OCI-LY7 (cell line): Measurements from ENCODE around the gene LGR5. TPM values are rescaled to one million over a fixed set of nuclear protein-coding genes. Genes with fewer than 3 reads are reported as not detected.

Experiments
- BruUV-seq: library from RNA; stranded (reverse); fragments of 400-500 nt; replicated peaks from 2 replicates; lab custom pipeline; 2021; lab: Mats Ljungman, UMichigan
- CTCF ChIA-PET: fragments of 300-600 bp; sonication (Branson Sonifier 250); formaldehyde crosslinking; loops from one replicate; lab custom pipeline; 2022; ENCODE audit warnings: antibody characterized with exemption; ENCODE audit not compliant: unreplicated experiment; lab: Charles Lee
- POLR2A ChIA-PET: fragments of 300-600 bp; sonication (Branson Sonifier 250); formaldehyde crosslinking; loops from one replicate; lab custom pipeline; 2022; ENCODE audit warnings: antibody characterized with exemption; lab: Charles Lee
- DNase-seq: peaks from one replicate; pipeline ENCODE4 v3.0.0-alpha.2; 2015; ENCODE audit warnings: low spot score
- H2AFZ ChIP-seq: fragments of 200-600 bp; sonication (generic), shearing (Covaris generic); 2 replicates; pipeline ENCODE4 v1.6.1; 2014; ENCODE audit warnings: mild to moderate bottlenecking, antibody characterized with exemption, low read length, moderate library complexity
- H3K27ac ChIP-seq: fragments of 200-600 bp; sonication (generic); 2 replicates; pipeline ENCODE4 v1.5.1; 2014; ENCODE audit warnings: mixed run types, low read depth, mild to moderate bottlenecking, moderate library complexity, low read length, inconsistent platforms; ENCODE audit not compliant: poor library complexity, severe bottlenecking
- H3K36me3 ChIP-seq: fragments of 200-600 bp; sonication (generic); 2 replicates; pipeline ENCODE4 v1.6.1; 2014; ENCODE audit warnings: mild to moderate bottlenecking, antibody characterized with exemption, low read length, moderate library complexity, mixed read lengths; ENCODE audit not compliant: insufficient read depth
- H3K4me1 ChIP-seq: fragments of 200-600 bp; sonication (generic); 2 replicates; pipeline ENCODE4 v1.5.1; 2014; ENCODE audit warnings: mild to moderate bottlenecking, low read length; ENCODE audit not compliant: insufficient read depth, poor library complexity, severe bottlenecking
- H3K4me2 ChIP-seq: fragments of 200-600 bp; sonication (generic); 2 replicates; pipeline ENCODE4 v1.6.1; 2014; ENCODE audit warnings: mild to moderate bottlenecking, low read length
- H3K4me3 ChIP-seq: fragments of 200-600 bp; sonication (generic); 2 replicates; pipeline ENCODE4 v1.5.1; 2014; ENCODE audit warnings: mild to moderate bottlenecking, low read depth, low read length; ENCODE audit not compliant: poor library complexity, severe bottlenecking
- H3K79me2 ChIP-seq: fragments of 200-600 bp; sonication (generic); 2 replicates; pipeline ENCODE4 v1.6.1; 2016; ENCODE audit warnings: low read depth, mild to moderate bottlenecking, low read length, moderate library complexity, mixed read lengths; ENCODE audit not compliant: insufficient read depth
- H3K9me2 ChIP-seq: fragments of 200-600 bp; sonication (generic); 2 replicates; pipeline ENCODE4 v1.6.1; 2016; ENCODE audit warnings: mild to moderate bottlenecking, low read length, mixed read lengths; ENCODE audit not compliant: insufficient read depth
- H3K9me3 ChIP-seq: fragments of 200-600 bp; sonication (generic); 2 replicates; pipeline ENCODE4 v1.6.1; 2014; ENCODE audit warnings: mild to moderate bottlenecking, mixed run types, low read length, mixed read lengths
- H4K20me1 ChIP-seq: fragments of 200-600 bp; sonication (generic); 2 replicates; pipeline ENCODE4 v1.6.1; 2014; ENCODE audit warnings: mild to moderate bottlenecking, antibody characterized with exemption, low read length, moderate library complexity, mixed read lengths; ENCODE audit not compliant: insufficient read depth
- CTCF ChIP-seq: fragments of 200-600 bp; sonication (generic); conservative IDR thresholded peaks from 2 replicates; pipeline ENCODE4 v1.5.1; 2014; ENCODE audit warnings: mild to moderate bottlenecking, antibody characterized with exemption, low read length, moderate library complexity, mixed read lengths
- EZH2phosphoT487 ChIP-seq: fragments of 200-600 bp; sonication (generic); IDR thresholded peaks from 2 replicates; pipeline ENCODE4 v1.6.1; 2018; ENCODE audit warnings: low read depth, borderline replicate concordance, mild to moderate bottlenecking, mixed run types, antibody characterized with exemption, low read length, moderate library complexity, mixed read lengths
- intact Hi-C: fragments of 100-400 bp; cut with micrococcal nuclease; formaldehyde crosslinking; loops from one replicate; pipeline ENCODE4 v1.10.0; 2022; ENCODE audit not compliant: unreplicated experiment
- total RNA-seq, 2 experiments: library from RNA; depleted of rRNA in 1 of 2; stranded (reverse); fragments of >200 nt in 1 of 2; shearing (Covaris generic) in 1 of 2; gene quantifications; 2 replicates each; pipeline ENCODE4 v1.2.3, GENCODE V29; 2014 to 2022

The LGR5 gene
- total RNA-seq, 2 experiments from 2014 or later = 0.51 TPM; not detected in 1

- Histone ChIP-seq H3K4me2 (no peak overlapping the region), H3K9me3 (no peaks in the 10 kb centered on the region), H3K4me1 (no peaks in the 10 kb centered on the region), H3K27ac (no peak overlapping the region), H2AFZ (no peak overlapping the region), H3K79me2 (no peaks in the 10 kb centered on the region), H3K4me3 (no peak overlapping the region), H4K20me1 (no peaks in the 10 kb centered on the region), H3K9me2 (no peaks in the 10 kb centered on the region), H3K36me3 (no peaks in the 10 kb centered on the region)
- intact Hi-C loops = no loop called here
- ChIA-PET CTCF (no interaction called here), POLR2A (no interaction called here)
- no peak for TF ChIP-seq EZH2phosphoT487
- no peak for TF ChIP-seq CTCF
- BruUV-seq = no TSS peak
- DNase-seq = no peak
Observed at GRCh38 chr12:71393625-71394024, 46.0 kb upstream of the LGR5 start.

- Histone ChIP-seq H3K36me3 (no peaks in the 10 kb centered on the region), H3K9me3 (no peaks in the 10 kb centered on the region), H3K27ac (no peak overlapping the region), H2AFZ (no peak overlapping the region), H3K4me2 (no peak overlapping the region), H3K79me2 (no peaks in the 10 kb centered on the region), H3K9me2 (no peaks in the 10 kb centered on the region), H4K20me1 (no peaks in the 10 kb centered on the region), H3K4me3 (no peak overlapping the region), H3K4me1 (no peaks in the 10 kb centered on the region)
- CTCF ChIA-PET = no interaction called here
- intact Hi-C loops = no loop called here
- no TSS peak for BruUV-seq
- TF ChIP-seq CTCF (no peak), EZH2phosphoT487 (no peak)
- no peak for DNase-seq
- POLR2A ChIA-PET = no interaction called here
Observed at GRCh38 chr12:71397433-71397954, 42.1 kb upstream of the LGR5 start.

GRCh38 chr12:71399197-71399596 is 40.4 kb upstream of the LGR5 start:
- no peak for TF ChIP-seq EZH2phosphoT487
- no peak for TF ChIP-seq CTCF
- no peak overlapping the region for H2AFZ ChIP-seq
- ChIA-PET POLR2A (no interaction called here), CTCF (no interaction called here)
- H4K20me1 ChIP-seq = no peaks in the 10 kb centered on the region
- H3K4me1 ChIP-seq = no peaks in the 10 kb centered on the region
- no peaks in the 10 kb centered on the region for H3K9me2 ChIP-seq
- no peaks in the 10 kb centered on the region for H3K9me3 ChIP-seq
- no peaks in the 10 kb centered on the region for H3K79me2 ChIP-seq
- BruUV-seq = no TSS peak
- DNase-seq = no peak
- no peak overlapping the region for H3K4me3 ChIP-seq
- H3K27ac ChIP-seq = no peak overlapping the region
- no peaks in the 10 kb centered on the region for H3K36me3 ChIP-seq
- intact Hi-C loops = no loop called here
- H3K4me2 ChIP-seq = no peak overlapping the region
